Trophoblast cell (in vitro differentiated cells and primary cell): ENCODE measurements around the gene FUT8.

Experiments used
- DNase-seq, 2 donors: peaks; one replicate each; pipeline ENCODE4 v3.0.0-alpha.2; 2016
- H2AFZ ChIP-seq: 2 replicates; pipeline ENCODE4 v1.6.1; 2013; ENCODE audit warnings: low read length, moderate library complexity, mild to moderate bottlenecking; ENCODE audit not compliant: insufficient read depth, poor library complexity
- H2AK5ac ChIP-seq: 2 replicates; pipeline ENCODE4 v1.6.1; 2013; ENCODE audit warnings: mild to moderate bottlenecking, low read length
- H2BK120ac ChIP-seq: 2 replicates; pipeline ENCODE4 v1.6.1; 2013; ENCODE audit warnings: low read length, mild to moderate bottlenecking, moderate library complexity; ENCODE audit not compliant: insufficient read depth, poor library complexity
- H2BK12ac ChIP-seq: 2 replicates; pipeline ENCODE4 v1.6.1; 2013; ENCODE audit warnings: mild to moderate bottlenecking, low read length, moderate library complexity
- H2BK5ac ChIP-seq: 2 replicates; pipeline ENCODE4 v1.6.1; 2013; ENCODE audit warnings: low read length, low read depth, moderate library complexity, mild to moderate bottlenecking; ENCODE audit not compliant: poor library complexity
- H3K14ac ChIP-seq: 2 replicates; pipeline ENCODE4 v1.6.1; 2013; ENCODE audit warnings: mild to moderate bottlenecking, low read length
- H3K18ac ChIP-seq: 2 replicates; pipeline ENCODE4 v1.6.1; 2013; ENCODE audit warnings: mild to moderate bottlenecking, low read length
- H3K23ac ChIP-seq: 2 replicates; pipeline ENCODE4 v1.6.1; 2013; ENCODE audit warnings: low read length
- H3K27ac ChIP-seq: 2 replicates; pipeline ENCODE4 v1.5.1; 2013; ENCODE audit warnings: low read depth, mild to moderate bottlenecking, inconsistent platforms, low read length, moderate library complexity
- H3K27me3 ChIP-seq: 2 replicates; pipeline ENCODE4 v1.6.1; 2013; ENCODE audit warnings: inconsistent platforms, mild to moderate bottlenecking, low read length, moderate library complexity; ENCODE audit not compliant: insufficient read depth
- H3K36me3 ChIP-seq, 2 experiments: 1 replicate in 1 of 2; 2 replicates in 1 of 2; pipeline ENCODE4 v1.6.1; 2013; ENCODE audit warnings: low read length in 2 of 2, mild to moderate bottlenecking in 2 of 2, moderate library complexity in 1 of 2; ENCODE audit not compliant: insufficient read depth in 2 of 2, control insufficient read depth in 1 of 2
- H3K4ac ChIP-seq: 2 replicates; pipeline ENCODE4 v1.6.1; 2013; ENCODE audit warnings: low read depth, mild to moderate bottlenecking, low read length, moderate library complexity
- H3K4me1 ChIP-seq, 2 experiments: 1 replicate in 1 of 2; 2 replicates in 1 of 2; pipeline ENCODE4 v1.6.1; 2013; ENCODE audit warnings: low read length in 2 of 2, mild to moderate bottlenecking in 2 of 2, moderate library complexity in 1 of 2; ENCODE audit not compliant: insufficient read depth in 2 of 2, control insufficient read depth in 1 of 2
- H3K4me2 ChIP-seq: 2 replicates; pipeline ENCODE4 v1.6.1; 2013; ENCODE audit warnings: inconsistent platforms, mild to moderate bottlenecking, low read length, moderate library complexity
- H3K4me3 ChIP-seq: 2 replicates; pipeline ENCODE4 v1.5.1; 2013; ENCODE audit warnings: mild to moderate bottlenecking, low read depth, low read length, inconsistent platforms
- H3K79me1 ChIP-seq: one replicate; pipeline ENCODE4 v1.6.1; 2013; ENCODE audit warnings: low read length
- H3K79me2 ChIP-seq: 2 replicates; pipeline ENCODE4 v1.6.1; 2013; ENCODE audit warnings: low read length, mild to moderate bottlenecking; ENCODE audit not compliant: control insufficient read depth, insufficient read depth, poor library complexity
- H3K9ac ChIP-seq: 2 replicates; pipeline ENCODE4 v1.6.1; 2013; ENCODE audit warnings: mild to moderate bottlenecking, low read length
- H3K9me3 ChIP-seq: 2 replicates; pipeline ENCODE4 v1.6.1; 2013; ENCODE audit warnings: low read depth, mild to moderate bottlenecking, control low read depth, inconsistent platforms, low read length; ENCODE audit not compliant: insufficient read depth
- H4K12ac ChIP-seq: 2 replicates; pipeline ENCODE4 v1.6.1; 2013; ENCODE audit warnings: low read depth, mild to moderate bottlenecking, low read length, moderate library complexity
- H4K8ac ChIP-seq: 2 replicates; pipeline ENCODE4 v1.6.1; 2013; ENCODE audit warnings: low read depth, mild to moderate bottlenecking, low read length, moderate library complexity
- H4K91ac ChIP-seq: one replicate; pipeline ENCODE4 v1.6.1; 2013; ENCODE audit warnings: low read depth, mild to moderate bottlenecking, low read length, moderate library complexity
- WGBS: extraction: QIAGEN DNeasy Blood & Tissue Kit; methylation state at CpG from one replicate; pipeline ENCODE4 v1.1.7; 2013; ENCODE audit warnings: missing lambda C conversion rate; ENCODE audit not compliant: insufficient read length, insufficient coverage; ENCODE audit errors: extremely low coverage; 5-methylcytosine and 5-hydroxymethylcytosine counted together

FUT8 gene

GRCh38 chr14:65411656-65412031, 886 bp upstream of the FUT8 start:
- Histone ChIP-seq H3K4ac (peak overlapping the region; percentile 53), H3K4me2 (peak overlapping the region; percentile 83), H2AK5ac (no peak overlapping the region), H2BK120ac (peak overlapping the region; percentile 70), H3K9me3 (no peaks in the 10 kb centered on the region), H2AFZ (peak overlapping the region; percentile 14), H3K18ac (peak overlapping the region; percentile 86), H3K4me3 (peak overlapping the region; percentile 99), H3K9ac (peak overlapping the region; percentile 89), H3K27ac (peak overlapping the region; percentile 99), H3K4me1 (no peaks in the 10 kb centered on the region), H3K27me3 (no peaks in the 10 kb centered on the region), H3K79me2 (peaks cover 18% of the 10 kb centered on the region), H4K8ac (peak overlapping the region; percentile 87), H3K36me3 (no peaks in the 10 kb centered on the region), H4K12ac (peak overlapping the region; percentile 45), H2BK12ac (no peak overlapping the region), H3K14ac (peak overlapping the region; percentile 50), H3K23ac (no peak overlapping the region), H2BK5ac (peak overlapping the region; percentile 73), H4K91ac (peak overlapping the region; percentile 81), H3K79me1 (peaks cover 19% of the 10 kb centered on the region)
- WGBS: no CpG with 5 or more reads among the region's 31 CpGs
- DNase-seq: peak; percentile 89 to 94

GRCh38 chr14:65412856-65413738, 567 bp downstream of the FUT8 start:
- Histone ChIP-seq H3K4me2 (peak overlapping the region; percentile 83), H2BK5ac (peak overlapping the region; percentile 99), H2AK5ac (peak overlapping the region; percentile 77), H3K14ac (peak overlapping the region; percentile 98), H2BK120ac (peak overlapping the region; percentile 95), H3K27me3 (no peaks in the 10 kb centered on the region), H3K18ac (peak overlapping the region; percentile 97), H4K91ac (peak overlapping the region; percentile 99), H3K9me3 (no peaks in the 10 kb centered on the region), H3K23ac (no peak overlapping the region), H3K79me2 (peaks cover 22% of the 10 kb centered on the region), H3K4me1 (no peaks in the 10 kb centered on the region), H3K4me3 (peak overlapping the region; percentile 99), H4K12ac (peak overlapping the region; percentile 78), H3K36me3 (peaks cover 0 to 4% of the 10 kb centered on the region in 2 experiments), H3K79me1 (peaks cover 23% of the 10 kb centered on the region), H2BK12ac (peak overlapping the region; percentile 66), H3K9ac (peak overlapping the region; percentile 99), H4K8ac (peak overlapping the region; percentile 96), H3K4ac (peak overlapping the region; percentile 91), H3K27ac (peak overlapping the region; percentile 99), H2AFZ (peak overlapping the region; percentile 96)
- no CpG with 5 or more reads among the region's 87 CpGs for WGBS
- peak in 1 of 2 donors; percentile 74 for DNase-seq

GRCh38 chr14:65413739-65414045, 1.2 kb downstream of the FUT8 start:
- Histone ChIP-seq H3K4me2 (peak overlapping the region; percentile 83), H2AFZ (peak overlapping the region; percentile 96)
- no CpG with 5 or more reads among the region's 6 CpGs for WGBS

GRCh38 chr14:65414961-65415589, 2.5 kb downstream of the FUT8 start:
- no peak overlapping the region for H3K14ac ChIP-seq
- DNase-seq: peak in 1 of 2 donors; percentile 63
- H2BK5ac ChIP-seq: no peak overlapping the region
- H3K4ac ChIP-seq: no peak overlapping the region
- H4K91ac ChIP-seq: no peak overlapping the region
- H3K9me3 ChIP-seq: no peaks in the 10 kb centered on the region
- no peak overlapping the region for H4K8ac ChIP-seq
- H3K4me2 ChIP-seq: no peak overlapping the region
- no peak overlapping the region for H3K9ac ChIP-seq
- no peaks in the 10 kb centered on the region for H3K27me3 ChIP-seq
- no peak overlapping the region for H3K4me3 ChIP-seq
- no peak overlapping the region for H2BK120ac ChIP-seq
- no peaks in the 10 kb centered on the region for H3K4me1 ChIP-seq
- no peak overlapping the region for H3K23ac ChIP-seq
- no peak overlapping the region for H2AFZ ChIP-seq
- H3K27ac ChIP-seq: no peak overlapping the region
- peaks cover 23% of the 10 kb centered on the region for H3K79me1 ChIP-seq
- H3K79me2 ChIP-seq: peaks cover 22% of the 10 kb centered on the region
- peaks cover 0 to 4% of the 10 kb centered on the region in 2 experiments for H3K36me3 ChIP-seq
- H3K18ac ChIP-seq: no peak overlapping the region
- H4K12ac ChIP-seq: no peak overlapping the region
- H2AK5ac ChIP-seq: no peak overlapping the region
- WGBS: no CpG with 5 or more reads among the region's 3 CpGs
- H2BK12ac ChIP-seq: no peak overlapping the region

More at GRCh38 chr14:65413739-65414045, 1.2 kb downstream of the FUT8 start:
- H3K23ac ChIP-seq: no peak overlapping the region
- H3K79me2 ChIP-seq: peaks cover 22% of the 10 kb centered on the region
- no peaks in the 10 kb centered on the region for H3K27me3 ChIP-seq
- peaks cover 23% of the 10 kb centered on the region for H3K79me1 ChIP-seq
- peak overlapping the region; percentile 99 for H4K91ac ChIP-seq
- peak overlapping the region; percentile 99 for H2BK5ac ChIP-seq
- peak overlapping the region; percentile 99 for H3K4me3 ChIP-seq
- peak overlapping the region; percentile 78 for H4K12ac ChIP-seq
- no peak overlapping the region for H2BK12ac ChIP-seq
- no peak for DNase-seq
- no peaks in the 10 kb centered on the region for H3K9me3 ChIP-seq
- H3K4me1 ChIP-seq: no peaks in the 10 kb centered on the region
- no peak overlapping the region for H2AK5ac ChIP-seq
- H3K9ac ChIP-seq: peak overlapping the region; percentile 99
- peak overlapping the region; percentile 95 for H2BK120ac ChIP-seq
- peak overlapping the region; percentile 97 for H3K18ac ChIP-seq
- H3K27ac ChIP-seq: peak overlapping the region; percentile 99
- peak overlapping the region; percentile 96 for H4K8ac ChIP-seq
- peak overlapping the region; percentile 98 for H3K14ac ChIP-seq
- H3K4ac ChIP-seq: peak overlapping the region; percentile 91
- H3K36me3 ChIP-seq: peaks cover 0 to 4% of the 10 kb centered on the region in 2 experiments
